T1000 (cell line): ENCODE data around the gene RBM15.

Source experiments
- DNase-seq: peaks from one replicate; lab custom pipeline; 2025; ENCODE audit warnings: mixed read lengths; lab: John Stamatoyannopoulos, UW

The RBM15 gene, protein sequence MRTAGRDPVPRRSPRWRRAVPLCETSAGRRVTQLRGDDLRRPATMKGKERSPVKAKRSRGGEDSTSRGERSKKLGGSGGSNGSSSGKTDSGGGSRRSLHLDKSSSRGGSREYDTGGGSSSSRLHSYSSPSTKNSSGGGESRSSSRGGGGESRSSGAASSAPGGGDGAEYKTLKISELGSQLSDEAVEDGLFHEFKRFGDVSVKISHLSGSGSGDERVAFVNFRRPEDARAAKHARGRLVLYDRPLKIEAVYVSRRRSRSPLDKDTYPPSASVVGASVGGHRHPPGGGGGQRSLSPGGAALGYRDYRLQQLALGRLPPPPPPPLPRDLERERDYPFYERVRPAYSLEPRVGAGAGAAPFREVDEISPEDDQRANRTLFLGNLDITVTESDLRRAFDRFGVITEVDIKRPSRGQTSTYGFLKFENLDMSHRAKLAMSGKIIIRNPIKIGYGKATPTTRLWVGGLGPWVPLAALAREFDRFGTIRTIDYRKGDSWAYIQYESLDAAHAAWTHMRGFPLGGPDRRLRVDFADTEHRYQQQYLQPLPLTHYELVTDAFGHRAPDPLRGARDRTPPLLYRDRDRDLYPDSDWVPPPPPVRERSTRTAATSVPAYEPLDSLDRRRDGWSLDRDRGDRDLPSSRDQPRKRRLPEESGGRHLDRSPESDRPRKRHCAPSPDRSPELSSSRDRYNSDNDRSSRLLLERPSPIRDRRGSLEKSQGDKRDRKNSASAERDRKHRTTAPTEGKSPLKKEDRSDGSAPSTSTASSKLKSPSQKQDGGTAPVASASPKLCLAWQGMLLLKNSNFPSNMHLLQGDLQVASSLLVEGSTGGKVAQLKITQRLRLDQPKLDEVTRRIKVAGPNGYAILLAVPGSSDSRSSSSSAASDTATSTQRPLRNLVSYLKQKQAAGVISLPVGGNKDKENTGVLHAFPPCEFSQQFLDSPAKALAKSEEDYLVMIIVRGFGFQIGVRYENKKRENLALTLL

DNA sequence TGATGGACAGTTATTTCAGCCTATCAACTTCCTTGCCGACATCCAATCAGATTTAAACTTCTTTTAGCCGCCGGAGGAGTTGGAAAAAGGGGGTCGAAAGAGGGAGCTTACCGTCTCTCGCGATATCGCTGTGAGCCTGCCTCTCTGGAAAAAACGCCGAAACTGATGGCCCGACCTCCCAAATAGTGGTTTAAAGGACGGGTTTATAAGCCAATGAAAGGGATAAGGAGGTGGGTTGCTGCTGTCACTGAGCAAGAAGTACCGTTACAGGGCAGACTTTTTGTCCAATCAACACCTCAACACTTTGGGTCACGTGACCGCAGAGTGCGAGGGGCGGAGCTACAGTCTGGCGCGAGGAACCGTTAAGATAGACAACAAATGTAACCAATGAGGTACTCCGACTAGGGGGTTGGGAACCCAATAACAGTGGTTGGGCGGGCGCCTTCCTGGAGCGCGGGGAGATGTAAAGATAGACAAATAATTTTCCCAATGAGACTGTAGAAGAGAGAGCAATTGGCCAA lies at the start of gene RBM15:
Gene RBM15, plus strand, starts transcription at position 492 of the 521 bp plus-strand sequence. Its CDS starts 29 bp downstream, at position 521.
- peak; percentile 100 for DNase-seq

DNA sequence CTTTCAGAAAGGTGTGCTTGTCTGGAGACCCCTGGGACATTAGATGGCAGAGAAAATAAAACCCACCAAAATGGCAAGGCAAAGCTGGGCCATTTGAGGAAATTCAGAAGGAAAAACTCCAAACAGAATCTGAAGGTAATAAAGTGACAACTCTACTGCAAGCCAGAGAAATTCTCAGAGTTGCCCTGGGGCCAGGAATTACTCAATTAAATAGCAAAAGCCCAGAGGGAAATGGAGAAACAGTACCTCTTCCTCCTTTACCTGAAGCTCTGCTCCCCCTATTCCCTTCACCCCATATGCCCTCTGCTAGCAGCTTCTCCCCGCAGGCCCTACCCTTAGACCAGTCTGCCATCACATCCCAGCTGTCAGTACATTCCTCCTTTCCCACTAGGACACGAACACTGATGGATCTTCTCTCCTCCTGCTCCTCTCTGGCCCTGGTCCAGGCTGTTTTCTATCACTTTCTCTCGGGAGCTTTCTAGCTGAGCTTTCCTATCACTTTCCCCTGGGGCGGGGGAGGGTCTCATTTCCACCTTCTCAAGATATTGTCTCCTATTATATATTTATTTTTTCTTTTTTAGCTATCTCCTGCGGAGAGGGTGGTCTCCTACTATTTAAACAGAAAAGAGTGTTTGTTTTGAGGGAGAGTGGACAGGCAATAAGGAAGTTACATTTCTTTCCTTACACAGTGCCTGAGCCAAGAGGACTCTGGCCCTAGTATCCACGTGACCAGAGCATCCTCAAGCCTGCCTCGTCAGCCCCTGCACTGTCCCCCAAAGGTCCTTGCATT lies 47.7 kb upstream of the RBM15 start:
- no peak for DNase-seq

GRCh38 chr1:110292031-110292741 lies 47.0 kb upstream of the RBM15 start:
- no peak for DNase-seq

GRCh38 chr1:110293601-110294104 lies 45.5 kb upstream of the RBM15 start:
- no peak for DNase-seq

- DNase-seq, result no peak
Measured at GRCh38 chr1:110294308-110294707, 44.9 kb upstream of the RBM15 start.

- DNase-seq, result no peak
Measured at GRCh38 chr1:110298991-110299390, 40.2 kb upstream of the RBM15 start.

DNA sequence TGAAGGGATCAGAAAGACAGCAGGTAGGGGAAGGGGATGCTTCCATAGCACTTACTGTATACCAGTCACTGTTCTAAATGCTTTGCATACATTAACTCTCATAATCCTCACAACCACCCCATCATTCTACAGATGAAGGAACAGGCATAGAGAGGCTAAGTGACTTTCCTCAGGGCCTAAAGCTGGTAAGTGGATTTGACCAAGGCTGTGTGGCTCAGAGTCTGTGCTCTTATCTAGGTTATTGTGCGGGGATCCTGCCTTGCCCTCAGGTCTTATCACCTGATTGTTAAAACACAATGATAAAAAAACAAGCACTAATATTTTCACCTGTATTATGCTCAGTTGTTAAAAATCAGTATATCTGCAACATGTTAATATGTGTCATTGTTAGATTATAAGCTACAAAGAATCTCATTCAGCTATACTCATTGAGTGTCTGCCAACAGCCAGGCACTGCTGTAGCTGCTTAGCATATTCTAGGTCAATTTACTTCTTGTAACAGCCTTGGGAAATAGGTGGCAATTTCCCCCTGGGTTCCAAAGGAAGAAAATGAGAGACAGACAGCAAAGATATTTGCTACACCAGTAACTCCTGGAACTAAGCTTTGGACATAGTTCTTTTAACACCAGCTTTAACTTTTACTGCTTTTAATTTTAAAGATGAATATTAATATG lies 38.6 kb upstream of the RBM15 start:
- DNase-seq, result no peak

GRCh38 chr1:110302836-110303235 lies 36.3 kb upstream of the RBM15 start:
- DNase-seq, result no peak

DNA sequence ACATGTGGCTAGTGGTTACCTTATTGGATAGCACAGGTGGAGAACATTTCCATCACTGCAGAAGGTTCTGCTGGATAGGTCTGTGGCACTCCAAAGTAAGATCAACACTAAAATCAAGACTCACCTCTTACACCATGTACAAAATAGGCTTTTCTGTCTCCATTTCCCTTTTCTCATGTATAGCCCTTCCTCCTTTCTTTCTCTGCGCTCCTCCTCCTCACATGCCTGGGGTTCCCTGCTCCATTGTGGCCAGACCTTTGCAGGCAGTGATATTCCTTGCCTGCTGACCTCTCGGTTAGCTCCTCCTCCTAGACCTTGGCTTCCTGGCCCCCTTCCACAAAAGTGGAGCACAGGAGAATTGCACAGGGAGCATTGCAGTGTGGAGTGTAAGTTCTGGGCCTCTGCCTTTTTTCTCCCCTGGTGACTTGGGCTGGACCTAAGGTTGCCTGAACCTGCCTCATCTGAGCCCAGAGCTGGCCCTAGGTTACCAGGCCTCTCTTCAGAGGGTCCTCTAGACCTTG lies 33.2 kb upstream of the RBM15 start:
- DNase-seq, result no peak

- no peak for DNase-seq
Measured at GRCh38 chr1:110307239-110307974, 31.8 kb upstream of the RBM15 start.

- DNase-seq, result no peak
Measured at GRCh38 chr1:110308247-110308646, 30.9 kb upstream of the RBM15 start.

DNA sequence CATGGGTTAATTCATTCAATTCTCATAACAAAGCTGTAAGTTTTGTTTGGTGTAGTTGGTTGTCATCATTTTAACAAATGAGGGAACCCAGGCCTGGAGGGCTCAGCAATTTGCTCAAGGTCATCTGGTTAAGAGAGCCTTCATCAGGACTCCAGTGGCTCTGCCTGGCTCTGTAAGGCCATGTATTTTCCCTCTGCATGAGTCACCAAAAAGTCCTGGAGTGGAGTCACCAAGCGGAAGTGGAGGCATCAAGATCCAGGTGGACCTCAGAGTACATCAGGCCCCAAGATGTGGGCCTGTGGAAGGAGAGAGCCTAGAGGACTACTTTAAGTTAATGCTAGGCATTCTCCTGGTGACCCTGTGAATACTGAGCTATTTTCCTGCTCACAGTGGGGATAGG lies 30.0 kb upstream of the RBM15 start:
- no peak for DNase-seq

- no peak for DNase-seq
Measured at GRCh38 chr1:110309767-110310166, 29.4 kb upstream of the RBM15 start.

- no peak for DNase-seq
Measured at GRCh38 chr1:110310300-110310699, 28.9 kb upstream of the RBM15 start.

DNA sequence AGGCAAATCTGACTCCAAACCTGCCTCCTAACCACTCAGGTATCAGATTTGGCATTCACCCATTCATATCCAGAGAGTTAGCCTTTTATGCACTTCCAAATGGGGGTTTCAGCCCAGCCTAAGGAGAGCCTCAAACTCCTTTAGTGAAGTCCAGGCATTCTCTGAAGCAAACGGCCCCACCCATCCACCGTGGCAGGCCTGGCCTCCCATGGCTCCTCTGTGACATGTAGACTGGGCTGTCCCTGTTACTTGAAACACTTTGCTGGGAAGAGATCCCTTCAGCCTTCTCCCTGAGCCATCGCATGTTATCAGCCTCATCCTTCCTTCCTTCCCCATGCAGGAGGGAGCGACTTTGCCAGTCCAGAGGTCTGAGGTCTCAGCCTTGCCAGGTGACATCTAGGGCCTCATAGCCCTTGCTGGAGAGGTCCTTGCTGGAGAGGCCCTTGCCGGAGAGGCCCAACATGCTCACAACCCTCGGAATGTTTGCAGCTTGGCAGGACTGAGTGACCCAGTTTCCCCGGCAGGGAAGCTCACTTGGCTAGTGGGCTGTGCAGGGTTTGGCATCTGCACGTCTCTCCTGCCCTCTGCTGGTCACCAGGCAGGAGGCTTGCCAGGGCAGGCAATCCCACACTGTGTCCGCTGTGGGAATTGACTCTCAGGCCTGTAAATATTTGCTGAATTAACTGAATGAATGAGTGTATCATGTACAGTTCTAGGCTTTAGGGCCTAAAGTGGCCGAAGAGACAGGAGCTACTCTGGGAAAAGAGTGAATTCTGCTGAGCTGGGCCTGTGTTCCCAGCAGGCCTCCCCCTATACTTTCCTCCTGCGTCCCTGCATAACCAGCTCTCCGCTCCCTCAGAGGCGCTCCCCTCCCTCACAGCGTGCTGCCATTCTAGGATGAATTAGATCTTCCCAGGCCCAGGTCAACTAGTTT lies 26.7 kb upstream of the RBM15 start:
- no peak for DNase-seq

GRCh38 chr1:110316735-110317134 lies 22.4 kb upstream of the RBM15 start:
- no peak for DNase-seq

GRCh38 chr1:110318046-110318445 lies 21.1 kb upstream of the RBM15 start:
- DNase-seq, result no peak
